GM18498 (cell line): ENCODE measurements around the gene LENEP.

Experiments used
- ATAC-seq: cut with Tn5 transposase; IDR thresholded peaks from one replicate; pipeline ENCODE4 v1.9.1; 2021; ENCODE audit warnings: mild to moderate bottlenecking, moderate library complexity; ENCODE audit not compliant: unreplicated experiment

LENEP gene

DNA sequence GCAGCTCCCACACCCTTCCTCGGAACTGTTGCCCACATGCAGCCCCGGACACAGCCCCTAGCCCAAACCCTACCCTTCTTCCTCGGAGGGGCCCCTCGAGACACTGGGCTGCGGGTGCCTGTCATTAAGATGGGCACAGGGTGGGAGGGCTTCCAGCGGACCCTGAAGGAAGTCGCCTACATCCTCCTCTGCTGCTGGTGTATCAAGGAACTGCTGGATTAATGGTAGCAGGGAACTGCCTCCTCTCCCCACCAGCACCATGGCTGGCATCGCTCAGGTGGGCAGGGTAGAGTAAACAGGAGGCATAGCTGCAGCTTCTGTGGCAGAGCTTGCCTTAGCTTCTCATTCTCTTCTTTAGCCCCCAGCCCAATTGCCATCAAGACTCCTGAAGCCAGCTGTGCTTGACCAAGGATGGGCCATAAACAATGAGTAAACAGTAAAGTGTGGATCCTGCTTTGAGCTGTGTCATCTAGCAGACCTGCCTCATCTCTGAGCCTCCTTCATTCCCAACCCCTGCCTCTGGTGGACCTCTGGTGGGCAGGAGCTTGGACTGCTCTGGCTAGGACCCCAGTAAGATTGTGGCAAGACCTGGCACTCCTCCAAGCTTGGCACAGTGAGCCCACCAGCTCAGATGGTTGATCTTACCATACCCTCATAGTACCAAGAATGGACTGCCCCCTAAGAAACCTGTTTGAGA is at the start of gene LENEP:
LENEP (plus strand) TSS at position 15 of the 697 bp plus-strand sequence; CDS start at position 37, 22 bp downstream.
- no peak for ATAC-seq

- no peak for ATAC-seq
Observed at GRCh38 chr1:154943649-154944400, 49.6 kb upstream of the LENEP start.

- ATAC-seq, result no peak
Observed at GRCh38 chr1:154944401-154945159, 48.8 kb upstream of the LENEP start.

DNA sequence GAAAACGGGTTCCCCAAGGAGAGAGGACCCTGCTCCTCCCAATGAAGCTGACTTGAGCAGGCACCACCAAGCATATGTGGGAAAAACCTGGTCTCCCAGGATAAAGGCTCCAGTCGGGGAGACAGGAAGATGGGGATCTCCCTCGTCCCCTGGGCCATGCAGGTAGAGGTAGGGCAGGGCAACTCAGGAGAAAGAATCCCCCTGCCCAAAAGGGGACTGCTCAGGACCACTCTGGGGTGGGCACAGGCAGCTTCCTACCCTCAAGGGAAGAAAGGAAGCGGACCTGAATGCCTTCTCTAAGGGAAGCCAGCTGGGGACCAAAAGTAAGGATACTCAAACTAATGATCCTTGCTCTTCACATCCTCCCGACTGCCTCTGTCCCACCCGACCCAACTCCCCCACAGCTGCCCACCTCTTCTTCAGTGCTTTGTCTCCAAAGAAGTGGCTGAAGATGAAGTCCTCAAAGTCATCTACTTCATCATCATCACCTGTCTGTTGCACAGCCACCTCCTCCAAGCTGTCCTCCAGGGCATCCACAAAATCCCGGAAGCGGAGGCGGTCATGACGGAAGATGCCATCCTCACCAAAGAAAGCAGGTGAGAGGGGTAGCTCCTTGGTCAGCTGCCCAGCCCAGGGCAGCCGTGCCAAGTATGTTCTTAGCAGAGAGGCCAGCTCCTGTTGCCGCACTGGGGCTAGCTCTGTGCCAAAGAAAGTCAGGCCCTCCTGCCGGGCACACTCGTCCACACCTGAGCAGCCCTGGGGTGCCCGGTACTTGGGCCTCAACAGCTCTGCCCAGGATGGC is 48.0 kb upstream of the LENEP start:
- ATAC-seq, result no peak

GRCh38 chr1:154945962-154946850 is 47.2 kb upstream of the LENEP start:
- ATAC-seq, result no peak

- no peak for ATAC-seq
Observed at GRCh38 chr1:154948079-154948478, 45.3 kb upstream of the LENEP start.

DNA sequence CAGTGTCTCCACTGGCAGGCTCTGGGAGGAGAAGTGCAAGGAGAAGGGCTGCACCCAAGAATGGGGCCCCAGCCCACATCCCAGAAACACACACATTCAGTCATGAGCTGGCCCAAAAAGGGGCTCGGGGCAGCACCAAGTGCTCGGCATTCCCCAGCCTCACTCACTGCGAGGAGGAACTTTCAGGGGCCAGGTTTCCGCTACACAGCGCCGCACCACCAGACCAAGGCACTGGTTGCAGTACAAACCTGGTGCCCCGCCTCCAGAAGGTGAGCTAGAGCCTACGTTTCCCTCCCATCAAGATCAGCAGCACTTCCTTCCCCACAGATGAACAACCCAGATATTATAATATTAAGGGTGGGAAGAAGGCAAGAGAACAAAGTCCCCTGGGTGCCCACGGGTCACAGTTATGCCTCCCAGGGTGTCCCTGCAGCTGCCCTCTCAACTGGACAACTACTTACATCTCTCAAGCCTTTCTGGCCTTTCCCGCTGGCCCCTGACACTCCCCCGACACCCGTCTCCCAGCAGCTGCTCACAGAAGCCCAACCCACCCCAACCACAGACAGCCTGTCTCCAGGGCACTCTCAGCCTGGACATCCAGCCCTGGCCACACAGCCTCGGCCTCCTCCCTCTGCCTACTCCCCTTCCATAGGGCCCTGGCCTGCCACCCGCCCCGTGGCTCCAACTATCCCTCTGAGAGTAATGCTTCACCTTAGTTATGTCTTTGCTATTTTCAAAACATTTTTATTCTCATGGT is 41.3 kb upstream of the LENEP start:
- ATAC-seq, result no peak

GRCh38 chr1:154952664-154953063 is 40.7 kb upstream of the LENEP start:
- ATAC-seq, result no peak

- no peak for ATAC-seq
Observed at GRCh38 chr1:154953611-154954038, 39.8 kb upstream of the LENEP start.

DNA sequence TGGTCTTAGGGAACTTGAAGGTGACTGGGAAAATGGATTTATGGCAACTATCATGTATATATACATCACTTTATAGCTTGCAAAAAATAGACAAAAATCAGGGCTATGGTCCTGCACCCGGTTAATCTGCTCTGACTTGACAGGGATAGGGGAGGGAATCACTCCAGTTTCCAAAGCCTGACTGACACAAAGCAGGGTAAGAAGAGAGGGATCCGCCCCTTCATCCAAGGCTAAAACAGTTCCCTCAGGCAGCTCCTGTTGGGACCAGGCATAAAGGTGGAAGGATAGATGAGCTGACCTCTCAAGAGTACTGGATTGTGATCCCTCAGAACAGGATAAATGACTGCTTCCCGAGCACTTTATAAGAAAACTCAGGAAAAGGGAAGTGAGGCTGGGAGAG is 38.8 kb upstream of the LENEP start:
- no peak for ATAC-seq

DNA sequence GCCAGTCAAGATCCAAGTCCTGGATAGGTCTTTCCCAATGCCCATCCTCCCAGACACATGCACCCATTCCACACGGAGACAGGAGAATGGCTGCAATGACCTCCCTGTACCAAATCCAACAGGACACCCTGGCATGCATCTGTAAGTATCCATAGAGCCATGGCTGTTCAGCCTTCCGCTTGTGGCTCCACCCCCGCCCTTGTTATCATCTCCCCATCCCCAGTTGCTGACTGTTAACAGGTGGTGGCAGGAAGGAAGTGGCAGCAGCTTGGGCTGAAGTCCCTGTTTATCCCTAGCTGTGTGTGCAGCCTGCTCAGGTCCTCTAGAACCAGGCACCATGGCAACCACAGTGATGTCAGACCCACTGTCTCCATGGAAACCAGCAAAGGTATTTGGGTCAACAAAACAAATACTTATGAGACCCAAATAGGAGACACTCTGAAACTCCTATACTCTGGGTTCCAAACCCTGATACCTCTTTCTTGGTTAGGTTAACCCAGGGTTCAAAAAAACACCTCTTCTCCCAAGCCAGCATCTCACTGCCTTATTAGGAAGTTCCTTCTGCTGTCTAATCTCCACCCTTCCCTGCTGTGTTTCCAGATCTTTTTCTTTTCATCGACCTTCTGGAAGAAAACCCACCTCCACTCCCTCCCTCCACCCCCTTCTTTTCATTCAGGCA is 38.2 kb upstream of the LENEP start:
- peak; percentile 58 for ATAC-seq

GRCh38 chr1:154955718-154956543 is 37.5 kb upstream of the LENEP start, which contains the start of gene PBXIP1:
Gene PBXIP1 (minus strand): TSS chr1:154956099. CDS start chr1:154953721, 2,378 bp downstream.
- peak; percentile 70 for ATAC-seq

DNA sequence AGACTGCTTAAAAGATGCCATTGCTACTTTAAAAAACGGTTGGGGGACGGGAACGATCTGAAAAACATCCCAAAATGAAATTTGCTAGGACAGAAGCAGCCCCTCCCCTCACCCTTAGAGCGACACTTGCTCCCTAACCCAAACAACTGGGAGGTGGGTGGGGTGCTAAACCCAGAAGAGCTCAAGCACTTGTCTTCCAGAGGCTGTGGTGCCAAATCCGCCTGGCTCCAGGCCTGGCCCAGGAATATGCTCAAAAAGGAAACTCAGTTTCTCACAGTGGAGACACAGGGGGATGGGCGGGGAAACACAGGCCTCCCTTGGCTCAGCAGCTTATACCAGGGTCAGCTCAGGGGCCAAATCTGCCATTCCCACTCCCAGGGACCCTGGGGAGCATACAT is 36.8 kb upstream of the LENEP start:
- ATAC-seq, result no peak

GRCh38 chr1:154957091-154957657 is 36.2 kb upstream of the LENEP start:
- ATAC-seq, result no peak

DNA sequence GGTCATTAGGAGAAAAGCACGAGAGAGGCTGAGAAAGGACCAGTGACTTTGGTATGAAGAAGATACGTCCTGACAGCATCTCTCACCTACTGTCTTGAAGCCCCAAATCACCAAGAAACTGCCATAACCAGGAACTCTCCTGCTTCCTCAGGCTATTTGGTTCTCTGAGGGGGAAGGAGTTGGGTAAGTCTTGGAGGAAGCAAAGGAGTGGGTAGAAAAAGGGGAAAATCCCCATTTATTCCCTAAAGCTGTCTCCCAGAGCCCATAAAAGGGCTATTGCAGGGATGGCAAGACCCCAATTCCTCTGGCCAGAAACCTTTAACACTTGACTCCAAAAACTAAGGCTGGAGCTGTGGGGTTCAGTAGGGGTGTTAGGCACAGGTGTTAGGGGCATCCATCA is 35.4 kb upstream of the LENEP start:
- ATAC-seq, result no peak

GRCh38 chr1:154958681-154959425 is 34.5 kb upstream of the LENEP start:
- no peak for ATAC-seq

DNA sequence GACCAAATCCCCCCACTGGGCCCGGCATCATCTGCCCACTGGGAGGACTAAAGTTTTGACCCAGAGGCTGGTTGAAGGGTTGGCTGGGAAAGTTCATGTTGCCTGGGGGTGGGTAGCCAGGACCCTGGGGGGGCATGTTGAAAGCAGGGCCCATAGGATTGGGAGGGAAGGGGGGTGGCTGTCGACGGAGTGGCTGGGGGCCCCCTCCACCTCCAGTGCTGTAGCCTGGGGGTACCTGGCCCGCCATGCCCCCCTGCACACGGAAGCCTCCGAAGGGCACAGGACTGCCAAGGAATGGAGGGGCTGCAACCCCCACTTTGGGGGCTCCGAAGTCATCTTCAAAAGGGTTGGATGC is 34.0 kb upstream of the LENEP start:
- ATAC-seq, result no peak
